LHCN-M2 (cell line): ENCODE data around the gene CCDC32. TPM values are rescaled to one million over a fixed set of nuclear protein-coding genes. Genes with fewer than 3 reads are reported as not detected.
A peak's percentile ranks its signal among the peaks of the same experiment; 100 is the strongest.

Experiments
- DNase-seq: peaks from one replicate; pipeline ENCODE4 v3.0.0-alpha.2; 2012; ENCODE audit warnings: low read depth
- total RNA-seq: library from RNA; depleted of rRNA; stranded (reverse); fragments of >200 nt; gene quantifications from 2 replicates; pipeline ENCODE4 v1.2.3, GENCODE V29; 2014; rRNA removed

CCDC32 gene
- total RNA-seq, 1 experiment from 2014 or later = 12.9 TPM

GRCh38 chr15:40512440-40512839, 52.4 kb downstream of the CCDC32 start:
- DNase-seq = no peak

- peak; percentile 11 for DNase-seq
Measured at GRCh38 chr15:40511472-40512133, 53.2 kb downstream of the CCDC32 start.

- no peak for DNase-seq
Measured at GRCh38 chr15:40511093-40511471, 53.8 kb downstream of the CCDC32 start.

- DNase-seq = no peak
Measured at GRCh38 chr15:40510201-40510600, 54.6 kb downstream of the CCDC32 start.

- DNase-seq = no peak
Measured at GRCh38 chr15:40508216-40508615, 56.6 kb downstream of the CCDC32 start.

GRCh38 chr15:40506964-40507571, 57.8 kb downstream of the CCDC32 start:
- DNase-seq = peak; percentile 60

Other genes starting within 250 kb of the CCDC32 start
- gene INAFM2, start 241.3 kb downstream of the CCDC32 start, total RNA-seq = 16.4 and 19.7 TPM in 2 replicates
- gene CCDC9B, start 224.1 kb downstream of the CCDC32 start, total RNA-seq = 9.8 and 12.1 TPM in 2 replicates
- not detected in 2 replicates for gene PHGR1, start 214.0 kb downstream of the CCDC32 start, total RNA-seq
- gene DISP2, start 206.8 kb downstream of the CCDC32 start, total RNA-seq = 1.2 and 1.3 TPM in 2 replicates
- gene KNSTRN, start 182.3 kb downstream of the CCDC32 start, total RNA-seq = 121 and 125 TPM in 2 replicates
- gene IVD, start 159.2 kb downstream of the CCDC32 start, total RNA-seq = 26.2 and 32.3 TPM in 2 replicates
- gene BAHD1, start 124.1 kb downstream of the CCDC32 start, total RNA-seq = 8.3 TPM in 2 replicates
- gene CHST14, start 94.1 kb downstream of the CCDC32 start, total RNA-seq = 27.9 and 30.1 TPM in 2 replicates
- gene RPUSD2, start 4.3 kb upstream of the CCDC32 start, total RNA-seq = 11.5 and 12.6 TPM in 2 replicates
- 63.7 and 65.0 TPM in 2 replicates for gene KNL1, start 29.2 kb upstream of the CCDC32 start, total RNA-seq
- 14.0 and 16.2 TPM in 2 replicates for gene RAD51, start 130.1 kb upstream of the CCDC32 start, total RNA-seq
- gene RMDN3, start 190.2 kb upstream of the CCDC32 start, total RNA-seq = 16.1 and 16.7 TPM in 2 replicates
- gene GCHFR, start 199.0 kb upstream of the CCDC32 start, total RNA-seq = 4.2 and 4.7 TPM in 2 replicates
- gene C15orf62, start 204.9 kb upstream of the CCDC32 start, total RNA-seq = not detected in 2 replicates
- 30.1 and 46.4 TPM in 2 replicates for gene ZFYVE19, start 242.0 kb upstream of the CCDC32 start, total RNA-seq
- 37.0 and 44.4 TPM in 2 replicates for gene DNAJC17, start 242.4 kb upstream of the CCDC32 start, total RNA-seq